ENCODE results near the gene FGF18. TPM values are rescaled to one million over a fixed set of nuclear protein-coding genes. Genes with fewer than 3 reads are reported as not detected.

FGF18 gene
- total and polyA plus RNA-seq, 2 of the 4 experiments (the other 2 are of a cell fraction) = 0.15 TPM; not detected in 1

DNA sequence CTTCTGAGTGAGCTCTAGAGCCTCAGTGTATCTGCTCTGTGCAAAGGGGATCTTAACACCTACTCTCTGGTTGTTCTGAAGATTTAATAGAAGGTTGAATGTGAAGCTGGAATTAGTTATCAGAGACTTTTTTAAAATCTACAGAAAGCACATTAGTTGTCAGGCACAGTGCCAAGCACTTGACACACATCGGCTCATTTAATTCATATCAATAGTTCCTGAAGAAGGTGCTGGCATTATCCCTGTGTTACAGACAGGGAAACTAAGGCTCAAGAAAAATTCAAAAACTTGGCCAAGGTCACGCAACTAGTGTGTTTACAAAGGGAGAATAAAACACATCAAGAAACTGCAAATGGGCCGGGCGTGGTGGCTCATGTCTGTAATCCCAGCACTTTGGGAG, 80.2 kb downstream of the FGF18 start:
- H3K9me3 ChIP-seq (ENCODE audit: control insufficient read depth, insufficient read depth, low read length) = no peaks in the 10 kb centered on the region
- peaks cover 13% of the 10 kb centered on the region for H3K27me3 ChIP-seq (ENCODE audit: control insufficient read depth, insufficient read depth, low read length)
- intact Hi-C loops (cut with micrococcal nuclease) (no loop called here), in situ Hi-C loops (cut with MboI; ENCODE audit: low sequenced_read_pairs) (no loop called here), dilution Hi-C loops (cut with HindIII; ENCODE audit: low sequenced_read_pairs, unreplicated experiment) (no loop called here)
- no peak overlapping the region for H2BK20ac ChIP-seq (ENCODE audit: low read depth, low read length)
- BruUV-seq (replicated peaks) = no TSS peak
- H2BK5ac ChIP-seq (ENCODE audit: low read depth, low read length, poor library complexity, severe bottlenecking) = no peak overlapping the region
- H3K4me1 ChIP-seq (ENCODE audit: control insufficient read depth, insufficient read depth, low read length) = peaks cover 4% of the 10 kb centered on the region; the same call in 1 of the 2 replicates
- no peak overlapping the region for H4K8ac ChIP-seq (ENCODE audit: low read depth in 2 of 2, low read length in 2 of 2)
- H3K4ac ChIP-seq (ENCODE audit: low read depth, low read length) = no peak overlapping the region
- H4K20me1 ChIP-seq (ENCODE audit: insufficient read depth, low read length) = no peaks in the 10 kb centered on the region
- H2AFZ ChIP-seq (replicated peaks; ENCODE audit: low read length, poor library complexity) = no peak overlapping the region
- 83% methylated on average over 1 of the region's 4 CpGs; no CpG with 5 or more reads in 1 of the 2 experiments for WGBS, 2 experiments (ENCODE audit: extremely low coverage in 2 of 2, insufficient read length in 1 of 2)
- TF ChIP-seq BHLHE40 (IDR thresholded peaks at IDR 0.05; ENCODE audit: low read depth, low read length) = no peak
- TF ChIP-seq MXI1 (IDR thresholded peaks at IDR 0.05; ENCODE audit: borderline replicate concordance, low read depth, low read length) = no peak
- no peak for TF ChIP-seq CHD1 (IDR thresholded peaks at IDR 0.05; ENCODE audit: low read depth, low read length)
- TF ChIP-seq SMC3 (IDR thresholded peaks at IDR 0.05; ENCODE audit: low read depth, low read length) = no peak
- TF ChIP-seq FOS (IDR thresholded peaks at IDR 0.05; ENCODE audit: low read depth, low read length) = no peak
- TF ChIP-seq, protein P1, sequence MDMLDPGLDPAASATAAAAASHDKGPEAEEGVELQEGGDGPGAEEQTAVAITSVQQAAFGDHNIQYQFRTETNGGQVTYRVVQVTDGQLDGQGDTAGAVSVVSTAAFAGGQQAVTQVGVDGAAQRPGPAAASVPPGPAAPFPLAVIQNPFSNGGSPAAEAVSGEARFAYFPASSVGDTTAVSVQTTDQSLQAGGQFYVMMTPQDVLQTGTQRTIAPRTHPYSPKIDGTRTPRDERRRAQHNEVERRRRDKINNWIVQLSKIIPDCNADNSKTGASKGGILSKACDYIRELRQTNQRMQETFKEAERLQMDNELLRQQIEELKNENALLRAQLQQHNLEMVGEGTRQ (IDR thresholded peaks at IDR 0.05; ENCODE audit: low read depth, low read length) = no peak
- no peak for TF ChIP-seq MAFK (IDR thresholded peaks at IDR 0.05; ENCODE audit: low read depth, low read length)
- no peak for TF ChIP-seq RAD21 (IDR thresholded peaks at IDR 0.05; ENCODE audit: low read length)
- TF ChIP-seq, protein P2, sequence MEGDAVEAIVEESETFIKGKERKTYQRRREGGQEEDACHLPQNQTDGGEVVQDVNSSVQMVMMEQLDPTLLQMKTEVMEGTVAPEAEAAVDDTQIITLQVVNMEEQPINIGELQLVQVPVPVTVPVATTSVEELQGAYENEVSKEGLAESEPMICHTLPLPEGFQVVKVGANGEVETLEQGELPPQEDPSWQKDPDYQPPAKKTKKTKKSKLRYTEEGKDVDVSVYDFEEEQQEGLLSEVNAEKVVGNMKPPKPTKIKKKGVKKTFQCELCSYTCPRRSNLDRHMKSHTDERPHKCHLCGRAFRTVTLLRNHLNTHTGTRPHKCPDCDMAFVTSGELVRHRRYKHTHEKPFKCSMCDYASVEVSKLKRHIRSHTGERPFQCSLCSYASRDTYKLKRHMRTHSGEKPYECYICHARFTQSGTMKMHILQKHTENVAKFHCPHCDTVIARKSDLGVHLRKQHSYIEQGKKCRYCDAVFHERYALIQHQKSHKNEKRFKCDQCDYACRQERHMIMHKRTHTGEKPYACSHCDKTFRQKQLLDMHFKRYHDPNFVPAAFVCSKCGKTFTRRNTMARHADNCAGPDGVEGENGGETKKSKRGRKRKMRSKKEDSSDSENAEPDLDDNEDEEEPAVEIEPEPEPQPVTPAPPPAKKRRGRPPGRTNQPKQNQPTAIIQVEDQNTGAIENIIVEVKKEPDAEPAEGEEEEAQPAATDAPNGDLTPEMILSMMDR (conservative IDR thresholded peaks at IDR 0.05; ENCODE audit: low read depth, low read length) = no peak
- TF ChIP-seq RCOR1 (IDR thresholded peaks at IDR 0.05; ENCODE audit: insufficient replicate concordance, low read length) = no peak
- TF ChIP-seq NFE2L2 (IDR thresholded peaks at IDR 0.05; ENCODE audit: low read depth, low read length) = no peak
- TF ChIP-seq CEBPB (IDR thresholded peaks at IDR 0.05; ENCODE audit: low read depth, low read length) = no peak
- TF ChIP-seq MAZ (IDR thresholded peaks at IDR 0.05; ENCODE audit: borderline replicate concordance, low read depth, low read length) = no peak
- no peak for TF ChIP-seq POLR2A (IDR thresholded peaks at IDR 0.05; ENCODE audit: low read depth, low read length)
- TF ChIP-seq, protein P3, sequence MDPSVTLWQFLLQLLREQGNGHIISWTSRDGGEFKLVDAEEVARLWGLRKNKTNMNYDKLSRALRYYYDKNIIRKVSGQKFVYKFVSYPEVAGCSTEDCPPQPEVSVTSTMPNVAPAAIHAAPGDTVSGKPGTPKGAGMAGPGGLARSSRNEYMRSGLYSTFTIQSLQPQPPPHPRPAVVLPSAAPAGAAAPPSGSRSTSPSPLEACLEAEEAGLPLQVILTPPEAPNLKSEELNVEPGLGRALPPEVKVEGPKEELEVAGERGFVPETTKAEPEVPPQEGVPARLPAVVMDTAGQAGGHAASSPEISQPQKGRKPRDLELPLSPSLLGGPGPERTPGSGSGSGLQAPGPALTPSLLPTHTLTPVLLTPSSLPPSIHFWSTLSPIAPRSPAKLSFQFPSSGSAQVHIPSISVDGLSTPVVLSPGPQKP (IDR thresholded peaks at IDR 0.05; ENCODE audit: borderline replicate concordance, low read depth, low read length) = no peak
- DNase-seq (no peak), ATAC-seq (ENCODE audit: low read depth) (no peak)
- H3K79me1 ChIP-seq (ENCODE audit: low read depth in 1 of 2, low read length in 2 of 2) = no peaks in the 10 kb centered on the region
- CTCF ChIA-PET = no interaction called here
- H3K14ac ChIP-seq (replicated peaks; ENCODE audit: low read depth, low read length) = no peak overlapping the region
- no peak overlapping the region for H3K27ac ChIP-seq (ENCODE audit: insufficient read depth, low read length)
- no peak overlapping the region for H2BK15ac ChIP-seq (ENCODE audit: low read depth, low read length)
- no peak overlapping the region for H3K4me3 ChIP-seq (ENCODE audit: insufficient read depth, low read depth, low read length)
- no peak overlapping the region for H3K56ac ChIP-seq (ENCODE audit: extremely low read depth, insufficient read depth, low read length)
- H2BK120ac ChIP-seq (ENCODE audit: low read depth, low read length) = no peak overlapping the region
- H3K9ac ChIP-seq (ENCODE audit: low read depth, low read length) = no peak overlapping the region
- no peak overlapping the region for H2AK5ac ChIP-seq (ENCODE audit: low read depth, low read length)
- POLR2A ChIA-PET (ENCODE audit: unreplicated experiment) = no interaction called here
- H3K9me1 ChIP-seq (ENCODE audit: insufficient read depth, low read length) = peaks cover 6% of the 10 kb centered on the region; the same call in 1 of the 2 replicates
- no peaks in the 10 kb centered on the region for H3K36me3 ChIP-seq (ENCODE audit: control insufficient read depth, insufficient read depth, low read length)
- H3K23ac ChIP-seq (ENCODE audit: low read depth, low read length) = no peak overlapping the region
- no peak overlapping the region for H3K18ac ChIP-seq (ENCODE audit: low read depth, low read length)
- H2AK9ac ChIP-seq (replicated peaks; ENCODE audit: low read depth, low read length, poor library complexity) = no peak overlapping the region
- H4K5ac ChIP-seq (ENCODE audit: low read depth, low read length) = no peak overlapping the region
- no peak overlapping the region for H4K91ac ChIP-seq (ENCODE audit: insufficient read depth, low read depth, low read length)
- H3K4me2 ChIP-seq (ENCODE audit: low read depth, low read length) = no peak overlapping the region
